H1 (cell line): ENCODE data around the gene CLCNKB. TPM values are rescaled to one million over a fixed set of nuclear protein-coding genes. Genes with fewer than 3 reads are reported as not detected.

Experiments used
- CEBPB ChIP-seq: IDR thresholded peaks from 2 replicates; pipeline ENCODE4 v1.6.1; 2012; ENCODE audit warnings: low read depth, low read length
- CHD7 ChIP-seq: fragments of 300-600 bp; sonication (generic); IDR thresholded peaks from 2 replicates; pipeline ENCODE4 v1.7.1; 2012; ENCODE audit warnings: low read length, moderate library complexity, mild to moderate bottlenecking, inconsistent platforms; ENCODE audit not compliant: insufficient replicate concordance
- EGR1 ChIP-seq: IDR thresholded peaks from 2 replicates; pipeline ENCODE4 v1.6.1; 2011; ENCODE audit warnings: low read depth, low read length, borderline replicate concordance
- RAD21 ChIP-seq, 2 experiments: IDR thresholded peaks in 1 of 2; conservative IDR thresholded peaks in 1 of 2; 2 replicates each; pipeline ENCODE4 v1.6.1; 2011; ENCODE audit warnings: low read depth in 2 of 2, low read length in 2 of 2, improper control_type of control experiment in 1 of 2, inconsistent platforms in 1 of 2, mild to moderate bottlenecking in 1 of 2, moderate library complexity in 1 of 2
- SP1 ChIP-seq: IDR thresholded peaks from 2 replicates; pipeline ENCODE4 v1.6.1; 2011; ENCODE audit warnings: low read depth, low read length
- SUZ12 ChIP-seq: fragments of 200-600 bp; sonication (generic); IDR thresholded peaks from 2 replicates; pipeline ENCODE4 v1.6.1; 2012; ENCODE audit warnings: mild to moderate bottlenecking, inconsistent platforms, low read length, moderate library complexity, mixed read lengths
- YY1 ChIP-seq: IDR thresholded peaks from 2 replicates; pipeline ENCODE4 v1.6.1; 2011; ENCODE audit warnings: low read depth, mild to moderate bottlenecking, low read length
- ZNF274 ChIP-seq: IDR thresholded peaks from 2 replicates; pipeline ENCODE4 v1.7.0; 2012; ENCODE audit warnings: low read length, borderline replicate concordance; ENCODE audit errors: extremely low read depth
- polyA plus RNA-seq, 7 experiments: library from polyadenylated mRNA; depleted of rRNA in 3 of 7; stranded (reverse) in 5 of 7; unstranded in 2 of 7; fragments of >200 nt in 5 of 7; fragments of 200-250 nt in 2 of 7; gene quantifications; 1 replicate in 5 of 7; 2 replicates in 1 of 7; 4 replicates in 1 of 7; pipeline versions ENCODE4 v1.2.1 to v1.2.3, GENCODE V29; 2011 to 2013; ENCODE audit warnings: missing spikeins in 2 of 7, mixed read lengths in 2 of 7
- total RNA-seq: library from RNA; stranded (reverse); fragmentation: NEBNext Ultra II Directional; extraction: Animal tissue kit (Norgen Biotek cat#: 25700); gene quantifications from 2 replicates; pipeline ENCODE4 v1.2.1, GENCODE V29; 2021

CLCNKB gene
- total and polyA plus RNA-seq, 2 of the 8 experiments (the other 6 are each of a cell fraction or from before 2014, with no cell fraction given): 1.2 to 3.5 TPM

GRCh38 chr1:16012590-16013219 lies 30.9 kb upstream of the CLCNKB start (continued):
- no peak for TF ChIP-seq CHD7
- 0 out of 2 replicates have a peak, but pooled peaks have one; percentile 36 for TF ChIP-seq SP1
- TF ChIP-seq ZNF274: no peak
- no peak for TF ChIP-seq SUZ12
- no peak for TF ChIP-seq YY1
- peak; percentile 42 to 56 for TF ChIP-seq RAD21 (IDR thresholded peaks at IDR 0.05 in 1 of 2, conservative IDR thresholded peaks at IDR 0.05 in 1 of 2; ENCODE audit: low read depth in 2 of 2, low read length in 2 of 2)
- no peak for TF ChIP-seq EGR1
- peak; percentile 51 for TF ChIP-seq CEBPB
